ENCODE results near the gene FGF8.

GRCh38 chr10:101768791-101769170 lies 7.1 kb downstream of the FGF8 start:
- TF ChIP-seq POLR2AphosphoS5 (IDR thresholded peaks at IDR 0.05; ENCODE audit: borderline replicate concordance, low read depth, low read length) (no peak), EZH2 (IDR thresholded peaks at IDR 0.05) (no peak)
